Right forelimb (tissue), 1 donor: ENCODE data around the gene CCDC9.
"Not testable (repeated sequence)": the region's sequence is repeated elsewhere in the genome, so short reads cannot be mapped to it uniquely, and the experiment has no call there.

Source experiments
- DNase-seq: peaks from one replicate; pipeline ENCODE4 v3.0.0-alpha.2; 2018

The CCDC9 gene

GRCh38 chr19:47232422-47233211 is 23.7 kb upstream of the CCDC9 start:
- DNase-seq: no peak

GRCh38 chr19:47236072-47236675 is 20.2 kb upstream of the CCDC9 start:
- DNase-seq: no peak

DNA sequence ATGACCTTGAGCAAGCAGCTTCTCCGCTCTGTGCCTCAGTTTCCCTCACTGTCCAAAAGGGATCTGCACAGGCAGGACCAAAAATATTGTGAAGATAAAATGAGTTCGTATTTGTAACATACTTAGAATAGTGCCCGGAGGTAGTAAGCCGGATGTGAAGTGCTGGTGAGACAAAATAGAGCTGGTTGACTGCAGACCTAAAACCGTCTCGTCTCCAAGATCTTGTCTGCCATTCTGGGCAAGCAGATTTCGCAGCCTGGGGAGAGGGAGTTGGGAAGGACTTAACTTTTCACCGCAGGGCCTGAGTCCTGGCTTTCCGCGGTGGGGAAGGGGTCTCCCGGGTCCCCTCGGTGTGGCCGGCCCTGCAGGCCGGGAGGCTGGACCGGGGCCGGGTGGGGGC is 17.2 kb upstream of the CCDC9 start:
- DNase-seq: no peak

DNA sequence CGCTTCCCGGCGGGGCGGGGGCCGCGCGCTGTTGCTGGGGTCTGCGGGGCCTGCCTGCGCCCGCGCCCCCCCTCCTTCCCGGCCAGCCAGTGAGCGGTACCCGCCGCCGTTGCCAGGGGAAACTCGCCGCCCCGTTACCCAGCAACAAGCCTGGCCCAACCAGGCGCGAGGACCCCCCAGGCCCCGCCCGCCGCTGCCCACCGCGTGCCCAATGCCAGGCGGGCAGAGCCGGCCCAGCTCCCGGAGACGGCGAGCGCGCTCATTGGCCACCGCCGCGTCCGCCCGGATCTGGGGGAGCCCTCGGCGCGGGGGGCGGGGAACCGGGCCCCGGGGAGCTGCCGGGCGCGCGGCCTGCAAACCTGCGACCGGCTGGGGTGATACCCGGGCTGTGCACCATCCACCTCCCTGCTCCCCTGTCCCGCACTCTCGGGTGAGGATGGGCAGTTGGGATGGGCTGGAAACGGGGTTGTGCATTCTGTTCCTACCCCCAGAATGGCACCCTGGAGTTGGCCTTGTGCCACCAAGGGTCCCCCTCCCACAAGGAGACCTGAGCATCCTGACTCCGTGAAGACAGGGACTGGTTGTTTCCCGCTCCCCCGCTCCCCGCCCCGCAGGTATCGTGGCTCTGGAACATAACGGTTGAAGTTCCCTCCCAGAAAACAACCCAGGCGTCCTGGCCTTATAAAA is 16.6 kb upstream of the CCDC9 start:
- peak; percentile 77 for DNase-seq

- DNase-seq: no peak
Measured at GRCh38 chr19:47240556-47240955, 15.8 kb upstream of the CCDC9 start.

GRCh38 chr19:47240996-47241918 is 15.1 kb upstream of the CCDC9 start:
- no peak for DNase-seq

DNA sequence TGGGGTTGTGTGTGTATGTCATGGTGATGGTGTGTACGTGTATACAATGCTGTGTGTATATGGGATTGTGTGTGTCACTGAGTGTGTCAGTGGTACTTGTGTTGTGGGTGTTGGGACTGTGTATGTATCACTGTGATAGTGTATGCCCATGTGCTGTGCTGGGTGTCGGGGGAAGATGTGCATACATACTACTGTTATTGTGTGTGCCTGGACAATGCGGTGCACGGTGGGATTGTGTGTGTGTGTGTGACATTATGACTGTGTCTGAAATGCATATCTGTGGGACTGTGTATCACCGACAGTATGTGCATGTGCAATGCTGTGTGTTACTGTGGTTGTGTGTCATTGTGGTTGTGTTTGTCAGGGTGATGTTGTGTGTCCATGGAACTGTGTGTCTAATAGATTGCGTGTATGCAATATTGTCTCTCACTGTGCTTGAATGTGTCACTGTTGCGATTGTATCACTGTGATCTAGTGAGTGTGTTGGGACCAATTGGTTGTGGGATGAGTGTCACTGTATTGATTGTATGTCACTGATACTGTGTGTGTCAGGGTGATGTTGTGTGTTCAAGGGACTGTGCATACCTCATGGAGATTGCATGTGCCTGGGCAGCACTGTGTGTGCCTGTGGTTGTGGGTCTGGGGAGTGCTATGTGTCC is 14.3 kb upstream of the CCDC9 start:
- DNase-seq: no peak

GRCh38 chr19:47243364-47243775 is 13.0 kb upstream of the CCDC9 start:
- no peak for DNase-seq

DNA sequence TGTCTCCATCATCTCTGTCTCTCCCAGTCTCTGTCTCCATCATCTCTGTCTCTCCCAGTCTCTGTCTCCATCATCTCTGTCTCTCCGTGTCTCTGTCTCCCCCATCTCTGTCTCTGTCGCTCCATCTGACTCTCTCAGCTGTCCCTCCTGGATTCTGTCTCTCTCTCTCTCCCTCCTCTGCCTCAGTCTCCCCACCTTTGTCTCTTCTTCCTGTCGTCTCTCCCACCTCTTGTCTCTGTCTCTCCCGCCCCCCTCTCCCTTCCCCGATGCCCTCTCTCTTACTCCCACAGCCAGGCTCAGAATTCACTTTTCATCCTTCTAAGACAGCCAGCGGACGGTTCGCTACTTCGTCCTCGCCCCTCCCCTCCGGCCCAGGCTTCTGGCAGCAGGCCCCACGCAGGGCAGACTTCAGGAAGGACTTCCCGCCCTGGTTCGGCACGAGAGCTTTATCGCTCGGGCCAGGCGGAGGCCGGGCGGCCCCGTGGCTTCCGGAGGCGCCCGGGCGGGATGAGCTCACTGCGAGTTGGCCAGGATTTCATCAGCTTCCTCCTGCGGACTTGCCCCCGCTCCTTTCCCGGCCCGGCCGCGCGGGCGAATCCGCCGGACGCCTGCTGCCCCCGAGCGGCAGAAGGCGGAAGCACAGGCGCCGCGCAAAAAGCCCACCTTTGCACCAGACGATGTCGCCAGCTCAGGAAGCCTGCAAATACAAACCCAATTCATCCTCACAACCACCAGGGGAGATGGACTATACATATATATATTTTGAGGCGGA is 12.4 kb upstream of the CCDC9 start:
- DNase-seq: peak; percentile 94

- DNase-seq: peak; percentile 85
Measured at GRCh38 chr19:47247308-47247990, 8.9 kb upstream of the CCDC9 start.

DNA sequence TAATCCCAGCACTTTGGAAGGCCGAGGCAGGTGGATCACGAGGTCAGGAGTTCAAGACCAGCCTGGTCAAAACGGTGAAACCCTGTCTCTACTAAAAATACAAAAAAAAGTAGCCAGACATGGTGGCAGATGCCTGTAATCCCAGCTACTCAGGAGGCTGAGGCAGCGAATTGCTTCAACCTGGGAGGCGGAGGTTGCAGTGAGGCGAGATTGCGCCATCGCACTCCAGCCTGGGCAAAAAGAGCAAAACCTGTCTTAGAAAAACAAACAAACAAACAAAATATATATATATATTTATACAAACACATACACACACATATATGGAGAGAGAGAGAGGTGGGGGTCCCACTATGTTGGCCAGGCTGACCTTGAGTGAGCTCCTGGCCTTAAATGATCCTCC is 3.3 kb upstream of the CCDC9 start:
- not testable (repeated sequence) for DNase-seq

- DNase-seq: no peak
Measured at GRCh38 chr19:47253467-47253881, 2.9 kb upstream of the CCDC9 start.

- DNase-seq: no peak
Measured at GRCh38 chr19:47253970-47254369, 2.4 kb upstream of the CCDC9 start.

DNA sequence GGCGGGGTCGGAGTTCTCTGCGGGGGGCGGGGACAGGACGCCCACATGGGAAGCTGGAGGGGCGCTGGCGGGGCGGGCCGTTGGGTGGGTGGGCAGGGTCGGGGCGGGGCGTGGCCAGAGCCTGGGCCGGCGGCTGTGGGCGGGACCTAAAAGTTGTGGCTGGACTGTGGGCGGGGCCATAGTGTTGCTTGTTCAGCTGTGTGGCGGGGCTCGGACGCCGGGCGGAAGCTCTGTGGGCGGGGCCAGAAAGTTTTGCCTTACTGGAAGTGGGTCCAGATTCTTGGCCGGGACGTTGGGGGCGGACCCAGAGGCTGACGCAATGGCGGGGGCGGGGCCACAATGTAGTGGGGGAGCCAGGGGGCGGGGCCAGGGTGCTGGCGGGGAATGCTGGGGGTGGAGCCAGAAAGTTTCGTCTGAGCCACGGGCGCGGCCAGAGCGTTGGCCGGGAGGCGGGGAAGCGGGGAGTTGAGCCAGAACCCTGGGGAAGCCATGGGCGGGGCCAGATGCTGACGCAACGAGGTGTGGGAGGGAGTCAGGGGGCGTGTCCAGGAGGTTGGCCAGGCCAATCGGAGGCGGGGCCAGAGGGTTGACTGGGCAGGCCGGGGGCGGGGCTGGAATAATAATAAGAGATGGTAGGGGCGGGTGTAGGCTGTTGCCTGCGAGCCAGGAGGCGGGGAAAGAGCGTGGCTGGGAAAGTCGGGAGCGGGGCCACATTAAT is 527 bp downstream of the CCDC9 start:
- peak; percentile 100 for DNase-seq

DNA sequence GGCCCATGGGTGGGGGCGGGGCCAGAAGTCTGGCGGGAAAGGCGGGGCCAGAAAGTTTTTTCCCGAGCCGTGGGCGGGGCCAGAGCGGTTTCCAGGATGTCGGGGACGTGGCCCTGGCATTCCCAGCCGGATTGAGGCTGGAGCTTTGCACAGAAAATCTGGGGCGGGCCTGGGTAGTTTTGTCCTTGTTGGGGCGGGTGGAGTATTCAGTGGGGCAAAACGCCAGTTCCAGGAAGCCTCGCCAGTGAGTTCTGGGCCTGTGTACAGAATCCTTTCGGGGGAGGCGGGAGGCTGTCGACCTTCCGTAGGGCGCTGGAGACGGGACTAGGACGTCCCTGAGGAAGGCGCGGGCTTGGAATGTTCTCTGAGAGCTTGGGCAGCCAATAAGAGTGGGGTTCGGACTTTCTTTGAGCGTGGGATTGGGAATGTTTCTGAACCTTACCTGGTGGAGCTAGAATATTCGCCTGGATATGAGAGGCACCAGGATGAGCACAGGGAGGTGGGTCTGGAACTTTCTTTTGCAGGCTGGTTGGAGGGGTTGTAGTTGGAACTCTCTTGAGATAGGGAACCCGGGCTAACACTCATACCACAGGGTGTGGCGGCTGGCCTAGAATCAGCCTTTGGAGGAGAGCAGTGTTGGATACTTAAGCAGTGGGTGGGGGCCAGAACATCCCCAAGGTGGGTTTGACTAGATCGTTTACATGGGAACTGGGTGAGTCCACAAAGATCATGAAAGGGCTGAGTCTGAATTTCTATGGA is 1.3 kb downstream of the CCDC9 start:
- no peak for DNase-seq

DNA sequence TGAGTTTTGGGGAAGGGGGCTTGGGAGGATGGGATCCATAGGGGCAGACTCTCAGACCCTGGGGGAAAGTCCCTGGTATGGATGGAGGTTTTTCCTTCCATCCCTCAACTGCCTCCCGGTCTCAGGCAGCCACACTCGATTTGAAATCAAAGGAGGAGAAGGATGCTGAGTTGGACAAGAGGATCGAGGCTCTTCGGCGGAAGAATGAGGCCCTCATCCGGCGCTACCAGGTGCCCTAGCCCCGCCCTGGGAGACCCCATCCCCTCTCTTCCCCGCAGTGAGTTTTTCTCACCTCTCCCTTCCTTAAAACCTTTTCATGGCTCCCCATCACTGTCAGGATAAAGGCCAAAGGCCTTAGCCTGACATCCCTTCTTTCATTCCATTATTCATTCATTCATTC is 2.1 kb downstream of the CCDC9 start:
- no peak for DNase-seq

DNA sequence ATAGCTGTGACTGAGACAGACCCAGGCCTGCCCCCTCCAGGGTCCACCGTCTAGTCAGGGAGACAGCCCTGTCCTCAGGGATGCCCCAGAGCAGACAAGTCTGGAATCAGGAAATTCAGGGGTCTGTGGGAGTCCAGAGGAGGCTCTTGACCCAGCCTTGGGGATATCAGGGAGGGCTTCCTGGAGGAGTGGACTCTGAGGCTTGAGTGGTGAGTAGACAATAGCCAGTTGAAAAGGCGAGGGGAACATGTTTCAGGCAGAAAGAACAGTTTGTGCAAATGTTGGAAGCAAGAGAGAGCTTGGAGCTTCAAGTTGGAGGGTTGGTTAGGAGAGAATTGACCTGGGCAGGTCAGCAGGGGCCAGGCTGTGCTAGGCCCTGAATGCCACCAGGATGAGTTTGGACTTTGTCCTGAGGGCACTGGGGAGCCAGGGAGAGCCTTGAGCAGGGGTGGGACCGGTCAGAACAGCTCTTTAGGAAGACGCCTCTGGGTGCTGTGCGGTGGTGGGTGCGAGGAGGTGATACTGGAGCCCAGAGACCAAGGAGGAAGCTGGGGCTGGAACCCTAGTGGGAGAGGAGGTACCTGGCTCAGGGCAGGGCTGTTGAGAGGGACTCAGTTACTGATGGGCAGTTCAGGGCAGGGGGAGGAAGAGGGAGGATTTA is 2.7 kb downstream of the CCDC9 start:
- DNase-seq: no peak

DNA sequence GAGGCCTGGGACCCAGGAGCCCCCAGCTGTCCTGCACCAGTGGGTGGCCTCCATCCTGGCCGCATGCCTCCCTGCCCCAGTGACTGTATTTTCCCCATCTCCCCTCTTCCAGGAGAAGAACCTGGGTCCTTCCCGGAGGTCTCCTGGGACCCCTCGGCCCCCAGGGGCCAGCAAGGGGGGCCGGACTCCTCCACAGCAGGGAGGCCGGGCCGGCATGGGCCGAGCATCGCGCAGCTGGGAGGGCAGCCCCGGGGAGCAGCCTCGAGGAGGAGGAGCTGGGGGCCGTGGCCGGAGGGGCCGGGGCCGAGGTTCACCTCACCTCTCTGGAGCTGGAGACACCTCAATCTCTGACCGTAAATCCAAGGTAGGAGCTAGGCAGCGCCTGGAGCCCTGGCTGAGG is 4.2 kb downstream of the CCDC9 start:
- no peak for DNase-seq
